NCI-H2029 treated with DMSO at 0.1 percent for 48 hours (cell line): ENCODE data around the gene HHATL.

Source experiments
- DNase-seq: peaks from one replicate; lab custom pipeline; 2025; lab: John Stamatoyannopoulos, UW

Gene HHATL

DNA sequence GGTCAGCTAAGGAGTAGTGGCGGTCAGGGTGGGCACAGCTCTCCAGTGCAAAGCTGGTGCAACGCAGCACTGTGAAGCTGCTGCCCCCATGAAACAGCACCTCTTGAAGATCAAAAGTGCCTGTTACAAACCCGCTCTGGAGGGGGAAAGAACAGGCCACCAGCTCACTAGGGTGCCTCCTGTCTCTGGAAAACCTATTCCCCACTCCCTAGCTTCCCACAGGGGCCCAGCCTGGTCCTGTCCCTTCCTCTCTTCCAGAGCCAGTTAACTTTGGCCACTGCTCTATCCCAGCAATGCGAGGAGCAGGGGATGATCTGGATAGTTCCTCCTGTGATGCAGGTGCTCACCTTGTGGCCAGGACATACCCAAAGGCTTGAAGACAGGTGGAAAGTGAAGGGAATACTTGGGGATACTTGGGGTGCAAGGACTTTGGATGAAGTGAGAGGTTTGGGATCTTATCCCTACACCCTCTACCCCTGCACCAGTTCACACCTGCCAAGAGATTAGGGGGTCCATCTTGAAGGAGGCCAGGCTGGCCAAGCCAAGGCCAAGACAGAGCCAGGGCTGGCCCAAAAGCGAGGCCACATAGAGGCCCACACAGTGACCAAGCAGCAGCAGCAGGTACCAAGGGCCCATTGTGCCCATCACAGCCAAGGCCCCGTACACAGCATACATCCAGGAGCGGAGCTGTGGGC lies 4.2 kb downstream of the HHATL start:
- DNase-seq: no peak

DNA sequence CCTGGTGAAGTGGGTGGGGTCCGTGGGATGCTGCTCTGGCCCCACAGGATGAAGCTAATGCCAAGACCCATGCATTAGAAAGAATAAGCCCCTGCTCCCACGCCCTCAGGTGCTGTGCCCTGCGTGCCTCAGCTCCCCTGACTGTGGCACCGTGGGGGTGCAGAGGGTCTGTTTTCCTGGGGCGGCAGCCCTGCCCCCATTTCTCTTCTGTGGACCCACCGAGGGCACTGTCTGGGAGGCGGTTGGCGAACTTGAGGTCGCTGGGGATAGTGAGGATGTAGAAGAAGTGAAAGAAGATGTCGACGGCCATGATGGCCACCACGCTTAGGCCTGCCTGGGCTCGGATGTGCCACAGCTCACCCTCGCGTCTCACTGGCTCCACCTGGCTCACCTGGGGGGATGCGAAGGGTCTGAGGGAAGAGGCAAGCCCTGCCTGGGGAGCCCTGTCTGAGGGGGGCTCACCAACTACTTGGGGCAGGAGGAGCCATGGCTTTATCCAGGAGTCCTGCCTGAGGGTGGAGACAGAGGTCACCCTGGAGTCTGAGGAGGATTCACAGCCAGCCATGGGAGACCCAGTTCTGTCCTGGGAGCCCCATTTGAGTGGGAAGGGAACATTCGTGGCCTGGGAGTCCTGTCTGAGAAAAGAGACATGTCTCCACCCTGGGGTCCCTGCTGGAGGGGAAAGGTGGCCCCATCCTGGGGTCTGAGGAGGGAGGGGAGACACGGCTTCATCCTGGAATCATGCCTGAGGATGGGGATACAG lies 5.1 kb downstream of the HHATL start:
- DNase-seq: no peak

DNA sequence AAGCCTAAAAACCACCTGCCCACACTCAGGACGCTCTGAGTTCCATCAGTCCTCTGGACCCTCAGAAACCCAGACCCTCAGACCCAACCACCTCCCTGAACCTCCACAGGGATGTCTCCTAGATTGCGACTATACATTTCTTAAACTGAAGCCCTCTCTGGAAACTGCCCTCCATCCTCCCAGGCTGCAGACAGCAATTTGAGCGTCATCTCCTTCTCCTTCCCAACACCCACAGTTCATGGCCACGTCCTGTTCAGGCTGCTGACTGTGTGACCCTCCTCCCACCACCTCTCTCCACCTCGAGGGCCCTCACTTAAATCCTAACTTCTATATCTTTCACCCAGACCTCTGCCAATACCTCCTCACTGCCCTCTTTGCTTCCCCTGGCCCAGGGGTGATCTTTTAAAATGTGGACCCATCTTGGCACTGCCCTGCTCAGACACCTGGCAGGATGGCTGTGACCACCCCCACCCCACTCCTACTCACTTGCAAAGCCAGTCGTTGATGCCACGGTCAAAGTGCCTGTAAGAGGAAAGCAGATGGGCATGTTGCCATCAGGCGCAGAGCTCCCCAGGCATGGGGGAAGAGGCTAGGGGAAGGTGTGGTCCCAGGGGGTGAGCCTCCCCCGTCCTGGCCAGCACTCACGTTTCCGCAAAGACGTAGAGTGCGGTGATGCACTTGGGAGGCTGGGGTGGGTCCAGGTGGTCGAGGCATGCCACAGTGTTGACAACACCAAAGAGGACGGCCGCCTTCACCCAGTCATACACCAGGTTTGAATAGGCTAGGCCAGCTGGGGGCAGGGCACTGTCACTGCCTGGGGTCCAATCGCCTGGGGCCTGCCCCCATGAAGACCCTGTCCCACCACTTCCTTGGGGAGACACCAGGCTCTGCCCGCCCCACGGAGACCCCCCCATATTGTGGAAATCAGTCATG lies 6.0 kb downstream of the HHATL start:
- DNase-seq: no peak

DNA sequence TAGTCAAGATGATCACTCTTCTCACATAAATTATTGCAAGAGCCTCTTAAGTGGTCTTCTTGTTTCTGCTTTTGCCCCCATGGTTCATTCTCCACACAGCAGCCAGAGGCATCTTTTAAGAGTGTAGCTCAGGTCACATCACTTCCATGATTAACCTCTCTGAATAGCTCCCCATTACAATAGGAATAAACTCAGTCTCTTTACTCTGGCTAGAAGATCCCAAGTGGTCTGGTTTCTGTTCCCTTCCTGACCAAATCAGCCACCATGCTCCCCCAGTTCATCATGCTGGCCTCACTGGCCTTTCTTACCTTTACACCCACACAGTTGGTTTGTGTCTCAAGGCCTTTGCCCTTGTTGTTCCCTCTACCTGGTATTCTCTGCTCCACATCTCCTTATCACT lies 8.2 kb downstream of the HHATL start:
- no peak for DNase-seq

DNA sequence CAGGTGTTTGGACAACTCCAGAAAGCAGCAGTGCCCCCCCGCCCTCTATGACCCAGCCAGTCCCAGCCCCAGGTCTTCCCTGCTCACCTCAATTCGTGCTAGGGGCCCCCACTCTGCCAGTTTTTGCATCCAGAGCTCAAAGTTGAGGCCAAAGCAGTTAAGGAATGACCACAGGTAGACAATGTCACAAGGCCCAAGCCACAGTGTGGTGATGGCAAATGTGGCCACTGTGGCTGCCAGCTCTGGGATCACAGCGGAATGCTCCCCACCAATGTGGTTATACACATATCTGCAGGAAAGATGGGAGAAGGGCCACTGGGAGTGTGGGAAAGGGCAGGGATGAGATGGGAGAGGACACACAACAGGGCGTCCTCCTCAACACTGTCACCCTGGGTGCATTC lies 9.1 kb downstream of the HHATL start:
- DNase-seq: no peak

DNA sequence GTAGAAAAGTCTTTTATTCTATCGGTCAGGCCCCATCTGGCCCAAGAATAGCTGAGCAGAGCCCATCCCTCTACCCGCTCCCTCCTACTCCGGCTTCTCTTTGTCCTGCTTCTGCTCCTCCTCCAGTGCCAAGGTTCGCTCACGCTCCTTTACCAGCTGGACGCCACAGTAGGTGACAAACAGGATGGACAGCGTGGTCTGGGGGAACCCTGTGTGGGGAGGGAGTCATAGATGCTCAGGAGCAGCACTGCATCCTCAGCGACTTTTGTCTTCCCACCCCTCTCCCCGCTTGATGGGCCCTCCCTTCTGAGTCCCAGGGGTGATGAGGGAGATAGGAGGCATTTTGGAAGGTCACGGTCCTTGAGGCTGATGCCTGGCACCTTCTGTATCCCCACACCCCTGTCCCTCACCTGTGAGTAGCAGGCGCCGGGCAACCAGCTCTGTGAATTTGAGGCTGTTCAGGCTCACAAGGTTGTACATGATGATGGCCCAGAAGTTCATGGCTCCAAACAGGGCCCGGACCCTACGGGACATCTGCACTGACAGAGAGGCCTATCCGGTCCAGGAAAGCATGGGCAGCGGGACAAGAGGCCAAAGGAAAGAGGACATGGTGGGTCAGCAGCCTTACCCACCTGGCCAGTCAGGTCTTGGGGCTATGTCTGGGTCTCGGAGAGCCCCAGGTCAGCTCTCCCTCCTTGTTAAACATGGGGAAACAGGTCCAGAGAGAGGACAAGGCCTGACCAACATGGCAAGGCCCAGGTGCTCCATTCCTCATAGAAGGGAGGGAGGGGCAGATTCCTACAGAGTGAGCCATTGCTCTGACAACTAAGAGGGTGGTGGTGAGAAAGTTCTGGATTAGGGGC lies 9.7 kb downstream of the HHATL start:
- no peak for DNase-seq

DNA sequence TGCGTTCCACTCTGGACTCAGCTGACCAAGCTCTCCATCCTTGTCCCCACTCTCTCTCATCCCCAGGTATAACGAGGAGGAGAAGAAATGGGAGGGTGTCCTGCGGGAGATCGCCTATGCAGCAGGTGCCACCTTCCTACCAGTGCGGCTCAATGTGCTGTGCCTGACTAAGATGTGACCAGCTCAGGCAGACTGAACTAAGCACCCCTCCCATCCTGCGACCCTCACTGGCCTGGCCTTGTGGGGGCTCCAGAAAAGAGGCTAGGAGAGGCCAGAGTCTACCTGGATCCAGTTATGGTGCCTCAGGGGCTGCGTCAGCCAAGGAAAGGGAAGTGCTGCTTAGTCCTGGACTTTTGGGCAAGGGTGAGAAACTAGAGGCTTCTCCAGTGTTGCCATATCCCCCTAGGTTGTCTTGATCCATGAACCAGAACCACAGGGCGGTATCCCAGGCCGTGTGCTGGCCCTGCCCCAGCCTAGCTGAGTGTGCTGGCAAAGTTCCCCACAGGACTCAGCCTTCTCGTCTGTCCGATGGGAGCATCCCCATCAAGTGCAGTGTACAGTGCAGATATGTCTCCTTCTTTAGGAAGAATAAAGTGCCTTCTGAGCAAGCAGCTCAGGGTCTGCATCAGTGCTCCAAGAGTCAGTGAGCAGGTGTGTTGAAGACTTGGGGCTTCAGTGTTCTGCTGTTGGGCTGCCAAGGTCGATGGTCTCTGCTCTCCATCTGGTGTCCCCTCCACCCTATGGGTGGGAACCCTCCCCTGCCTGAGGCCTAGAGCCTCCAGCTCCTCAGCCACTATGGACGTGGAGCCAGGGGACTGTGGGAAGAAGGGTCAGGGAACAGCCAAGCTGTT lies 10.6 kb downstream of the HHATL start:
- DNase-seq: no peak

DNA sequence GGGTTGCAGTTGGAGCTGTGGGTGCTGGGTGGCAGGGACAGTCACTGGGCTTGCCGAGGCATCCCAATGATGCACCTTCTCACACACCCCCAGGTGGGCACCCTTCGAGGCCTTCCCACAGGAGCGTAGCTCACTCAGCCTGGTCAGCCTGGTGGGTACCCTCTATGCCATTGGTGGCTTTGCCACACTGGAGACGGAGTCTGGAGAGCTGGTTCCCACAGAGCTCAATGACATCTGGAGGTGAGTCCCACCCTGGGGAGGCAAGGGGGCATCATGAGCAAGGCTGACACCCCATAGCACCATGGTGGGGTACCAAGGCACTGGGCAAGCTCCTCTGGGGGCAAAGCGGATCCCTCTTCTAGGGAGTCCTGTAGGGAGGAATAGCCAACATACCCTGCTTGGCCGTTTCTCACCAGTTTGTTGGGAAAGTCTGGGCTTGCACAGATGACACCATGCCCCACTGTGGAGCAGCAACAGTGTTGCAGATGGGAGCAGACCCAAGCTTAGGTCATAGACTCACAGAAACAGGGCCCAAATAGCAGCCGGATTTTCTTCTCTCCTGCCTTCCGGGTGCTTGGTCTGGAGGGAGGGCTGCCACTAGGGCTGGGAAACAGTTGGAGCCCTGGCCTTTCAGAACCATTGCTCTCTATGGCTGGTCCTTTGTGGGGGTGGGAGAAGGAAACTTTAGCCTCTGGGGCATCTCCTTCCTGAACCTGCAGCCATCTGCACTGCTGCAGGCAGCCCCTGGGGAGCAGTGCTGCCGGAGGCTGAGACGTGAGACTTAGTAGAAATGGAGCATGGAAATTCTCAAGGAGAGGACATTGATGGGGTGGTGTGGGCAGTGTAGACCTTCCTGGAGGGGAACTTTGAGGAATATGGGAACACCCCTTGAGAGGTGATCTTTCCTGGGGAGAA lies 11.6 kb downstream of the HHATL start:
- DNase-seq: no peak

DNA sequence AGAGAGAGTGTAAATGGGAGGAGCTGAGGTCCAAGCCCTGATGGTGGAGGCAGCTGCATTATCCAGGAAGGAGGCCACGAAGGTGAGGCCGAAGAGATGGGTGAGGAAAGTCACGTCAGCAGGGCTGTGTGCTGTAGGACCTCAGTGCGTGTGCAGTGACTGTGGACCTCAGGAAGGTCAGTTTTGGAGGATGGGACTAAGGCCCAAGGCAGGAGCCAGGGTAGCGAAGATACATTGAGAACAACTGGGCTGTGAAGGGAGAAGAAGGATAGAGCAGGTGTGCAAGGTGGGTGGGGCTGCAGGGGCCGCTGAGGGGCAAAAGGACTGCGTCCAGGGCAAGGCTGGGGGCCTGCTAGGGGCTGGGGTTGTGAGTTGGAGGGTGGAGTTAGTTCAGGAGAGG lies 12.4 kb downstream of the HHATL start:
- no peak for DNase-seq

DNA sequence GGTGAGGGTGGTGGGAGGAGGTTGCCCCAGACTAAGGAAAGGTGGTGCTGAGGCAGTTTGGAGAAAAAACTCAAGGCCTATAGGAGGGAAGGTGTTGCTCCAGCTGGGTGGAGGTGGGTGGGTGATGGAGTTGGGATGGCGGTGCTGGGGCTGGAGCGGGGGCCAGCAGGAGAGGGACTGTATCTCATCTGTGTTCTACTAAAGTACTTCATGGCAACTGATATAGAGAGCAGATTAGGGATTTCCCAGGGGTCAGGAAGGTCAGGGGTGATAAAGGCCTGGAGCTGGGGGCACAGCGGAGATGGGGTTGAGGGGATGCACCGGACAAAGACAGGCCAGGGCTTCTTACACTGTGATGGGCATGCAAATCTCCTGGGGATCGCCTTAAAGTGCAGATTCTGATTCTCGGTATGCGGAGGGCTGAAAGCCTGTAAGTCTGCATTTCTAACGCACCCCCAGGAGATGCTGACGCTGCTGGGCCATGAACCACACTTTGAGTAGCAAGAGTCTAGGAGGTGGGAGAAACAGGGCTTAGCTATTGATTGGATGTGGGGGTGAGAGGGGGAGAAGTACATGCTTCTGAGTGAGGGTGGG lies 13.1 kb downstream of the HHATL start:
- DNase-seq: no peak

DNA sequence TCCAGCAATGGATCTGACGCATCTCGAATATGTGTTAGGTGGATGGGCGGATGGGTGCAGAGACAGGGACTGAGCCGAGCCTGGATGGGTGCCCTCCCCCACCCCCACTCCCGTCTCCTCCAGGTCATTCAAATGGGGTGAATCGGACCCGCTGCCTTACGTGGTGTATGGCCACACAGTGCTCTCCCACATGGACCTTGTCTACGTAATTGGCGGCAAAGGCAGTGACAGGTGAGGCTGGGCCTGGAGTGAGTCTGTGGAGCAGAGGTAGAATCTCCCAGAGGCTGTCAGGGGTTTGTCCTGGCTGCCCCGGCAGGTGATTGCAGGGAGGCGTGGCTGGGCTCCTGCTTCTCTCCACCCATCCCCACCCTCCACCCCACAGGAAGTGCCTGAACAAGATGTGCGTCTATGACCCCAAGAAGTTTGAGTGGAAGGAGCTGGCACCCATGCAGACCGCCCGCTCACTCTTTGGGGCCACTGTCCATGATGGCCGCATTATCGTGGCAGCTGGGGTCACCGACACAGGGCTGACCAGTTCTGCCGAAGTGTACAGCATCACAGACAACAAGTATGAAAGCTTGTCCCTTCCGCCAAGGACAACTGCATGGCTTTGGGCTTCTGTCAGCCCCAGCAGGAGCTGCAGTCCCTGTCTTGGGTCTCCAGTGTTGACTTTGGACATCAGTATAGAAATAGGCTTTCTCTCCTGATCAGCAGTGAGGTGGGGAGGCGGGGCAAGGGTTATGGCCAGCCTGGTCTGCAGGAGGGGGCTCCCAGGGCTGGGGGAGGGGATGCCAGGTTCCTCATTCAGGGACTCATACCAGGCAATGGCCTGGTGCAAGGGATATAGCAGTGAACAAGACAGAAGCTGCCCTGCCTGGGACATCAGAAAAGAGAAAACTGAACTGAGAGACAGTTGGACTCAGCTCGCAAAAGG lies 13.8 kb downstream of the HHATL start:
- DNase-seq: no peak

DNA sequence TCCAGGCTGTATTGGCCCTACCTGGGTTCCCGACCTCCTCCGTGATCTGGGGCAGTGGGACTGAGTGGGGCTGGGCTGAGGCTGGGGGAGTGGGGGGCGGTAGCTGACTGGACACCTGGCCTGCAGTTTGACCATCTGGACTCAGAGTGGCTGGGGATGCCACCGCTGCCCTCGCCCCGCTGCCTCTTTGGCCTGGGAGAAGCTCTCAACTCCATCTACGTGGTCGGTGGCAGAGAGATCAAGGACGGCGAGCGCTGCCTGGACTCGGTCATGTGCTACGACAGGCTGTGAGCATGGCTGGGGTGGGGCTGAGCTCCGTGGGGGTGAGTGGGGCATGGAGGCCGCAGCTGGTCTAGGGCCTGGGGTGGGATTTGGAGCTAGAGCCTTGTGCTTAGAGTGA lies 14.6 kb downstream of the HHATL start:
- DNase-seq: no peak

DNA sequence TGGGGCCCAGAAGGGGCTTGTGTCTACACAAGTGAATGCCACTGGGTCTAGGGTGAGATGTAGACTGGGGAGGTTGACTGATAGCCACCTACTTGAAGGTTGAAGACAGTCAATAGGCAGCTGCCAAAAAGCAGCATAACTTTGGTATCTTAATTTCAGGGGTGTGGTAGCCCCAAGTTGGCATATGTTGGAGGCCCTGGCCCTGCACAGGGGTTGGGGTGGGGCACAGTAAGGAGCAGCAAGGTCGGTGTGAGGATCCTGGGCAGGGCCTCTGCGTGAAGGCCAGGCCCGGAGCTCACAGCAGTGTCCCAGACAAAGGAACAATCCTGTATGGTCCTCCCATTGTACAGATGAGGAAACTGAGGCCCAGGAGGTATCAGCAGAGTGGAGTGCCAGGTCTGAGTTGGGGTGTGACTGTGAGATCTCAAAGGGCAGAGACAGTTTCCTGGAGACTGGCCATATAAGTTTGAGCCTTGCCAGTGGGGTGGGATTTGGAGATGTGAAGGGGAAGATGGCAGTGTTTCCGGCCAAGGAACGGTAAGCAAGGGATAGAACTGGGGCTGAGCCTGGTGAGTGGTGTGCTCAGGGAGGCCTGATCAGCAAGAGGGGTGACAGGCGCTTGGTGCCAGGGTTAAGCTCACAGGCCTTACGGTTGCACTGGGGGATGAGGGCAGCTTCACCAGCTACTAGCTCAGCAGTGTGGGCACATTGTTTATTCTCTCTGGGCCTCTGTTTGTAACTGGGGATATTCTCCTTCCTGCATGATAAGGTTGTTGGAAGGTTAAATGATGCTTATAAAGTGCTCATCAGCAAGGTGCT lies 15.6 kb downstream of the HHATL start:
- no peak for DNase-seq

DNA sequence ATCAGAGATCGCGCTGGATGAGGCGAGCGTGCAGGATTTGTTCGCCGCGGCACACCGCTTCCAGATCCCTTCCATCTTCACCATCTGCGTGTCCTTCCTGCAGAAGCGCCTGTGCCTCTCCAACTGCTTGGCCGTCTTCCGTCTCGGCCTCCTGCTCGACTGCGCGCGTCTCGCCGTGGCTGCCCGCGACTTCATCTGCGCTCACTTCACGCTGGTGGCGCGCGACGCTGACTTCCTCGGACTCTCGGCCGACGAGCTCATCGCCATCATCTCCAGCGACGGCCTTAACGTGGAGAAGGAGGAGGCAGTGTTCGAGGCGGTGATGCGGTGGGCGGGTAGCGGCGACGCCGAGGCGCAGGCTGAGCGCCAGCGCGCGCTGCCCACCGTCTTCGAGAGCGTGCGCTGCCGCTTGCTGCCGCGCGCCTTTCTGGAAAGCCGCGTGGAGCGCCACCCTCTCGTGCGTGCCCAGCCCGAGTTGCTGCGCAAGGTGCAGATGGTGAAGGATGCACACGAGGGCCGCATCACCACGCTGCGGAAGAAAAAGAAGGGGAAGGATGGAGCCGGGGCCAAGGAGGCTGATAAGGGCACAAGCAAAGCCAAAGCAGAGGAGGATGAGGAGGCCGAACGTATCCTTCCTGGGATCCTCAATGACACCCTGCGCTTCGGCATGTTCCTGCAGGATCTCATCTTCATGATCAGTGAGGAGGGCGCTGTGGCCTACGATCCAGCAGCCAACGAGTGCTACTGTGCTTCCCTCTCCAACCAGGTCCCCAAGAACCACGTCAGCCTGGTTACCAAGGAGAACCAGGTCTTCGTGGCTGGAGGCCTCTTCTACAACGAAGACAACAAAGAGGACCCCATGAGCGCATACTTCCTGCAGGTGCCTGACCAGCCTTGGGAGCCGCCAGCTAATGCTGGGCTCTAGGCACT lies 16.4 kb downstream of the HHATL start:
- no peak for DNase-seq

DNA sequence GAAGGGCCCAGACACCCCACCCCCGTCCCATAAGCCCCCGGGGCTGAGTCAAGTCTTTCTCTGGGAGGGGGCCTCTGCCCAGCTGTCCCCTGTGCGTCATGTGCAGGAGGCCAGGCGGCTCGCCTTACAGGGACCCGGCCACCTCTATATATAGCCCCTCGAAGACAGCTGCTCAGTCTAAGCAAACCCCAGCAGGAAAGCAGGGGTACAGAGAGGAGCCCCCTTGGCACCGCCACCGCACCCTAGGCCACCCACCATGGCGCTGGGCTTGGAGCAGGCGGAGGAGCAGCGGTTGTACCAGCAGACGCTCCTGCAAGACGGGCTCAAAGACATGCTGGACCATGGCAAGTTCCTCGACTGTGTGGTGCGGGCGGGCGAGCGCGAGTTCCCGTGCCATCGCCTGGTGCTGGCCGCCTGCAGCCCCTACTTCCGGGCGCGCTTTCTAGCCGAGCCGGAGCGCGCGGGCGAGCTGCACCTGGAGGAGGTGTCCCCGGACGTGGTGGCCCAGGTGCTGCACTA lies 17.2 kb downstream of the HHATL start, which contains the start of gene KLHL40:
Gene KLHL40, plus strand, starts transcription at position 175 of the 519 bp plus-strand sequence. Its CDS starts 82 bp downstream, at position 257.
- DNase-seq: no peak
